K562 (cell line): ENCODE measurements around the gene NMT1. TPM values are rescaled to one million over a fixed set of nuclear protein-coding genes. Genes with fewer than 3 reads are reported as not detected.

ENCODE experiments used
- ATAC-seq: fragments of 200-7000 bp; cut with Tn5 transposase; 3 replicates; pipeline ENCODE4 v1.9.1; 2020; ENCODE audit warnings: moderate library complexity
- BruUV-seq: library from RNA; stranded (reverse); fragments of 400-500 nt; replicated peaks from 2 replicates; lab custom pipeline; 2021; lab: Mats Ljungman, UMichigan
- CTCF ChIA-PET: fragments of 300-600 bp; formaldehyde crosslinking; extraction: SDS; loops from one replicate; lab custom pipeline; 2021; ENCODE audit warnings: low intra/inter-chr PET ratio; lab: Yijun Ruan, JAX
- POLR2A ChIA-PET: fragments of 300-600, 350-650 bp; sonication (Branson Sonifier 250); formaldehyde crosslinking; extraction: SDS; loops from one replicate; lab custom pipeline; 2021; ENCODE audit warnings: antibody characterized with exemption, inconsistent platforms; lab: Yijun Ruan, JAX
- DNase-seq, 4 experiments: peaks; one replicate each; pipeline versions ENCODE4 v3.0.0 to v3.0.0-alpha.2; 2011 to 2018; ENCODE audit warnings: low spot score in 3 of 4, mixed read lengths in 3 of 4; ENCODE audit errors: extremely low read depth in 1 of 4
- FAIRE-seq: peaks from 2 replicates; lab custom pipeline; 2011; peaks lifted over from hg19 to GRCh38; lab: Jason Lieb, UNC
- H2AFZ ChIP-seq: 2 replicates; pipeline ENCODE4 v1.6.0; 2011; ENCODE audit warnings: low read depth, low read length, control low read depth, inconsistent platforms
- H3K27ac ChIP-seq: fragments of 200-600 bp; 3 replicates; pipeline ENCODE4 v1.8.0; 2011; ENCODE audit warnings: low read depth, mild to moderate bottlenecking, control low read depth, inconsistent platforms, low read length, moderate library complexity, mixed read lengths; ENCODE audit errors: extremely low read depth
- H3K27me3 ChIP-seq, 2 experiments: fragments of 300-600 bp in 1 of 2; 2 replicates in 1 of 2; 3 replicates in 1 of 2; pipeline versions ENCODE4 v1.6.0 to v1.8.0; 2011; ENCODE audit warnings: inconsistent platforms in 2 of 2, low read length in 2 of 2, mild to moderate bottlenecking in 1 of 2, mixed read lengths in 1 of 2, moderate library complexity in 1 of 2; ENCODE audit not compliant: control insufficient read depth in 2 of 2, insufficient read depth in 2 of 2
- H3K36me3 ChIP-seq: fragments of 300-600 bp; 3 replicates; pipeline ENCODE4 v1.8.0; 2011; ENCODE audit warnings: mild to moderate bottlenecking, low read length, inconsistent platforms; ENCODE audit not compliant: control insufficient read depth, insufficient read depth
- H3K4me1 ChIP-seq, 2 experiments: fragments of 200-600 bp in 1 of 2; replicated peaks in 1 of 2; 2 replicates in 1 of 2; 3 replicates in 1 of 2; pipeline versions ENCODE4 v1.5.1 to v1.8.0; 2011; ENCODE audit warnings: inconsistent platforms in 2 of 2, low read length in 2 of 2, mild to moderate bottlenecking in 1 of 2, mixed read lengths in 1 of 2, moderate library complexity in 1 of 2; ENCODE audit not compliant: control insufficient read depth in 2 of 2, insufficient read depth in 2 of 2
- H3K4me2 ChIP-seq: 2 replicates; pipeline ENCODE4 v1.6.1; 2011; ENCODE audit warnings: low read length, control low read depth, inconsistent platforms, mixed read lengths; ENCODE audit not compliant: insufficient read depth
- H3K4me3 ChIP-seq: fragments of 200-600 bp; sonication (generic), shearing (Covaris generic); 2 replicates; pipeline ENCODE4 v1.5.1; 2016; ENCODE audit warnings: control low read depth, inconsistent platforms
- H3K79me2 ChIP-seq: fragments of 200-600 bp; 3 replicates; pipeline ENCODE4 v1.8.0; 2011; ENCODE audit warnings: low read length, inconsistent platforms; ENCODE audit not compliant: control insufficient read depth, insufficient read depth
- H3K9ac ChIP-seq, 2 experiments: 2 replicates each; pipeline versions ENCODE4 v1.6.0 to v1.6.1; 2011; ENCODE audit warnings: low read depth in 2 of 2, low read length in 2 of 2, control low read depth in 1 of 2, inconsistent platforms in 1 of 2, mild to moderate bottlenecking in 1 of 2, mixed read lengths in 1 of 2; ENCODE audit not compliant: insufficient read depth in 1 of 2
- H3K9me1 ChIP-seq: one replicate; pipeline ENCODE4 v1.6.0; 2011; ENCODE audit warnings: inconsistent platforms, mild to moderate bottlenecking, low read length, moderate library complexity; ENCODE audit not compliant: control insufficient read depth, insufficient read depth
- H3K9me3 ChIP-seq: replicated peaks from 2 replicates; pipeline ENCODE4 v1.5.1; 2011; ENCODE audit warnings: low read depth, low read length, inconsistent platforms; ENCODE audit not compliant: control insufficient read depth, insufficient read depth
- H4K20me1 ChIP-seq: replicated peaks from 2 replicates; pipeline ENCODE4 v1.6.1; 2011; ENCODE audit warnings: low read length, inconsistent platforms, mixed read lengths; ENCODE audit not compliant: control insufficient read depth, insufficient read depth
- CBFB ChIP-seq: sonication (generic); formaldehyde crosslinking; IDR thresholded peaks from 2 replicates; pipeline ENCODE4 v1.4.0; 2020; ENCODE audit warnings: mild to moderate bottlenecking, missing genetic modification reagents
- CHD4 ChIP-seq: fragments of 200-600 bp; sonication (generic); IDR thresholded peaks from 3 replicates; pipeline ENCODE4 v1.6.1; 2012; ENCODE audit warnings: low read depth, mild to moderate bottlenecking, mixed read lengths, low read length, inconsistent platforms; ENCODE audit not compliant: insufficient read depth, insufficient replicate concordance, poor library complexity, severe bottlenecking
- FOXK1 ChIP-seq: sonication (generic); formaldehyde crosslinking; IDR thresholded peaks from 2 replicates; pipeline ENCODE4 v1.8.0; 2022; ENCODE audit warnings: missing genetic modification reagents, mild to moderate bottlenecking, borderline replicate concordance
- NCOR1 ChIP-seq: fragments of 450-650 bp; IDR thresholded peaks from 2 replicates; pipeline ENCODE4 v1.6.1; 2016; ENCODE audit warnings: mild to moderate bottlenecking, moderate library complexity
- PHF8 ChIP-seq: fragments of 200-600 bp; sonication (generic); IDR thresholded peaks from 2 replicates; pipeline ENCODE4 v1.6.1; 2012; ENCODE audit warnings: mixed run types, mild to moderate bottlenecking, inconsistent platforms, low read length, moderate library complexity, borderline replicate concordance
- PHTF2 ChIP-seq: fragments of 250-450 bp; sonication (Bioruptor Pico); IDR thresholded peaks from 2 replicates; pipeline ENCODE4 v1.5.0; 2021; ENCODE audit warnings: mild to moderate bottlenecking
- RFX7 ChIP-seq: fragments of 250-450 bp; sonication (Bioruptor Pico); IDR thresholded peaks from 2 replicates; pipeline ENCODE4 v1.5.1; 2021; ENCODE audit warnings: mild to moderate bottlenecking
- SNIP1 ChIP-seq: fragments of 450-650 bp; IDR thresholded peaks from 2 replicates; pipeline ENCODE4 v1.7.1; 2017; ENCODE audit warnings: low read depth, mild to moderate bottlenecking
- TBP ChIP-seq: optimal IDR thresholded peaks from 2 replicates; pipeline ENCODE3; 2011; ENCODE audit warnings: low read depth, low read length, improper control_type of control experiment
- ZKSCAN8 ChIP-seq: fragments of 200-800 bp; sonication (Bioruptor generic); IDR thresholded peaks from 2 replicates; pipeline ENCODE4 v1.6.1; 2016; ENCODE audit warnings: missing genetic modification characterization, missing compliant biosample characterization
- ZNF668 ChIP-seq: fragments of 250-450 bp; sonication (Bioruptor Pico); IDR thresholded peaks from 2 replicates; pipeline ENCODE4 v1.8.0; 2022; ENCODE audit warnings: mild to moderate bottlenecking, inconsistent platforms
- ZNF76 ChIP-seq: fragments of 250-450 bp; sonication (Bioruptor Pico); IDR thresholded peaks from 2 replicates; pipeline ENCODE4 v1.4.0; 2020; ENCODE audit warnings: mild to moderate bottlenecking, moderate library complexity, borderline replicate concordance
- ZNF79 ChIP-seq: fragments of 250-450 bp; sonication (Bioruptor Pico); IDR thresholded peaks from 2 replicates; pipeline ENCODE4 v1.4.0; 2020; ENCODE audit warnings: low read depth, mild to moderate bottlenecking, moderate library complexity
- WGBS: fragments of 100-300 bp; shearing (Covaris generic); methylation state at CpG from one replicate; pipeline ENCODE4 v1.1.6; 2016; ENCODE audit warnings: low coverage, mixed read lengths; ENCODE audit not compliant: insufficient coverage; ENCODE audit errors: missing lambda C conversion rate; 5-methylcytosine and 5-hydroxymethylcytosine counted together
- in situ Hi-C: fragments of 300-500 bp; cut with MboI; formaldehyde crosslinking; loops from 4 replicates; pipeline ENCODE4 v1.15.0; 2018; ENCODE audit warnings: inconsistent platforms, mixed read lengths
- intact Hi-C: fragments of 100-400 bp; cut with micrococcal nuclease; formaldehyde crosslinking; loops from 2 replicates; pipeline ENCODE4 v1.14.2; 2022
- polyA plus RNA-seq, 8 experiments: library from polyadenylated mRNA; depleted of rRNA in 4 of 8; stranded (reverse) in 5 of 8; unstranded in 3 of 8; fragments of >200 nt; fragmentation: Nextera tagmentation in 2 of 8; fragmentation: Illumina TruSeq in 1 of 8; extraction: Ambion mirVana in 2 of 8; extraction: Trizol in 1 of 8; gene quantifications; 2 replicates each; pipeline versions ENCODE4 v1.2.1 to v1.2.3, GENCODE V29; 2011 to 2014; ENCODE audit warnings: inconsistent platforms in 1 of 8, missing spikeins in 1 of 8
- total RNA-seq, 7 experiments: library from RNA; depleted of rRNA in 6 of 7; stranded (reverse); fragments of >200 nt in 6 of 7; fragmentation: Illumina TruSeq in 2 of 7; extraction: Trizol in 2 of 7; gene quantifications; 2 replicates each; pipeline versions ENCODE4 v1.2.1 to v1.2.3, GENCODE V29; 2011 to 2021; ENCODE audit warnings: low replicate concordance in 1 of 7
- TF ChIP-seq, protein P1 (sequence below): IDR thresholded peaks from 3 replicates; pipeline ENCODE4 v1.6.1; 2011; ENCODE audit warnings: borderline replicate concordance, mild to moderate bottlenecking, moderate library complexity; ENCODE audit not compliant: insufficient read length; ENCODE audit errors: extremely low read depth
- TF ChIP-seq, protein P2 (sequence below): sonication (generic); formaldehyde crosslinking; IDR thresholded peaks from 2 replicates; pipeline ENCODE4 v1.8.0; 2022; ENCODE audit warnings: missing genetic modification reagents, mild to moderate bottlenecking, borderline replicate concordance

The NMT1 gene
- total and polyA plus RNA-seq, 9 of the 15 experiments (the other 6 are each of a cell fraction or from before 2014, with no cell fraction given): 86.7 to 569 (median 213) TPM

DNA sequence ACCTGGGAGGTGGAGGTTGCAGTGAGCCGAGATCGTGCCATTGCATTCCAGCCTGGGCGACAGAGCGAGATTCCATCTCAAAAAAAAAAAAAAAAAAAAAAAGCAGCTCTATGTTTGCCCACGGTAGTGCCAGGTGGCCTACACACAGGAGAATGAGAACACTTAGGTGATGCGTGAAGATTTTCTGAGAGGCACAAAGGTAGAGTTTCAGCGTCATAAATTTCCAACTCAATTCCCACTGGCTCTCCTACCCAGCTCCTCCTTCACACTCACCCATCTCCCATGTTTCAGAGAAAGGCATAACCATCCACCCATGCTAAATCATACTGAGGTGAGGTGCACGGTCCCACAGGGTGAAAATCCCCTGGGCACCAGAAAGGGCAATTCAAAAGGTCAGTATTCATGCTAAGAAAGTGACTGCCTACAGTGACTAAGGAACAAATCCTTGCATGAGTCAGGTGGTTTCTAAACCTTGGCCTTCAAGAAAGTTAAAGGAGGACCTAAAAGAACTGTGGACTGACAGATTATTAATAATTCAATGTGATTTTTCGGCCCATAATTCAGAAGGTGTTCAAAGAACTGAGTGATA, 14.5 kb upstream of the NMT1 start (continued):
- TF ChIP-seq PHF8 (no peak), NCOR1 (no peak), ZNF668 (no peak), ZNF79 (CRISPR knock-in tag) (no peak)

GRCh38 chr17:45048795-45049563, 12.1 kb upstream of the NMT1 start:
- WGBS: 72% methylated on average over 8 of the region's 8 CpGs
- TF ChIP-seq, protein P1, sequence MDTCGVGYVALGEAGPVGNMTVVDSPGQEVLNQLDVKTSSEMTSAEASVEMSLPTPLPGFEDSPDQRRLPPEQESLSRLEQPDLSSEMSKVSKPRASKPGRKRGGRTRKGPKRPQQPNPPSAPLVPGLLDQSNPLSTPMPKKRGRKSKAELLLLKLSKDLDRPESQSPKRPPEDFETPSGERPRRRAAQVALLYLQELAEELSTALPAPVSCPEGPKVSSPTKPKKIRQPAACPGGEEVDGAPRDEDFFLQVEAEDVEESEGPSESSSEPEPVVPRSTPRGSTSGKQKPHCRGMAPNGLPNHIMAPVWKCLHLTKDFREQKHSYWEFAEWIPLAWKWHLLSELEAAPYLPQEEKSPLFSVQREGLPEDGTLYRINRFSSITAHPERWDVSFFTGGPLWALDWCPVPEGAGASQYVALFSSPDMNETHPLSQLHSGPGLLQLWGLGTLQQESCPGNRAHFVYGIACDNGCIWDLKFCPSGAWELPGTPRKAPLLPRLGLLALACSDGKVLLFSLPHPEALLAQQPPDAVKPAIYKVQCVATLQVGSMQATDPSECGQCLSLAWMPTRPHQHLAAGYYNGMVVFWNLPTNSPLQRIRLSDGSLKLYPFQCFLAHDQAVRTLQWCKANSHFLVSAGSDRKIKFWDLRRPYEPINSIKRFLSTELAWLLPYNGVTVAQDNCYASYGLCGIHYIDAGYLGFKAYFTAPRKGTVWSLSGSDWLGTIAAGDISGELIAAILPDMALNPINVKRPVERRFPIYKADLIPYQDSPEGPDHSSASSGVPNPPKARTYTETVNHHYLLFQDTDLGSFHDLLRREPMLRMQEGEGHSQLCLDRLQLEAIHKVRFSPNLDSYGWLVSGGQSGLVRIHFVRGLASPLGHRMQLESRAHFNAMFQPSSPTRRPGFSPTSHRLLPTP: no peak
- TF ChIP-seq CHD4: no peak
- no peak for TF ChIP-seq CBFB
- TF ChIP-seq SNIP1: no peak
- TF ChIP-seq PHTF2 (CRISPR knock-in tag): no peak
- TF ChIP-seq TBP: no peak
- no peak for TF ChIP-seq RFX7 (CRISPR knock-in tag)
- TF ChIP-seq, protein P2, sequence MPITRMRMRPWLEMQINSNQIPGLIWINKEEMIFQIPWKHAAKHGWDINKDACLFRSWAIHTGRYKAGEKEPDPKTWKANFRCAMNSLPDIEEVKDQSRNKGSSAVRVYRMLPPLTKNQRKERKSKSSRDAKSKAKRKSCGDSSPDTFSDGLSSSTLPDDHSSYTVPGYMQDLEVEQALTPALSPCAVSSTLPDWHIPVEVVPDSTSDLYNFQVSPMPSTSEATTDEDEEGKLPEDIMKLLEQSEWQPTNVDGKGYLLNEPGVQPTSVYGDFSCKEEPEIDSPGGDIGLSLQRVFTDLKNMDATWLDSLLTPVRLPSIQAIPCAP (CRISPR knock-in tag): no peak
- TF ChIP-seq ZNF76: no peak
- TF ChIP-seq ZKSCAN8 (CRISPR knock-in tag): no peak
- no peak for TF ChIP-seq FOXK1 (CRISPR knock-in tag)

More at GRCh38 chr17:45048795-45049563, 12.1 kb upstream of the NMT1 start:
- Histone ChIP-seq H3K9me1 (no peaks in the 10 kb centered on the region), H4K20me1 (no peaks in the 10 kb centered on the region; the same call in 1 of the 2 replicates), H3K4me1 (peaks cover 17 to 20% of the 10 kb centered on the region in 2 experiments), H3K27ac (no peak overlapping the region), H3K79me2 (peaks cover 66% of the 10 kb centered on the region), H3K27me3 (no peaks in the 10 kb centered on the region), H3K4me2 (no peak overlapping the region; the same call in 1 of the 2 replicates), H3K36me3 (peaks cover 17% of the 10 kb centered on the region; the same call in 1 of the 3 replicates), H2AFZ (no peak overlapping the region), H3K4me3 (no peak overlapping the region), H3K9me3 (no peaks in the 10 kb centered on the region), H3K9ac (no peak overlapping the region)
- ChIA-PET POLR2A (interaction anchor here (0.6 to 5.0 kb wide), 9 partner anchors 10 to 378 kb away, joined by 3 to 47 read pairs (median 5); partner anchors contain the start of gene NMT1), CTCF (no interaction called here)
- in situ Hi-C loops: no loop called here
- ATAC-seq (peak; percentile 36; the same call in 2 of the 3 replicates), DNase-seq (peak in 1 of 4 experiments; percentile 52), FAIRE-seq (peak; percentile 75)
- BruUV-seq: no TSS peak
- intact Hi-C loops: no loop called here
